SK-N-MC (cell line): ENCODE results near the gene ADGRB2.

Source experiments
- EZH2 ChIP-seq: fragments of 200-600 bp; sonication (generic); IDR thresholded peaks from one replicate; pipeline ENCODE4 v1.6.1; 2017; ENCODE audit warnings: antibody characterized with exemption
- POLR2AphosphoS5 ChIP-seq: IDR thresholded peaks from 2 replicates; pipeline ENCODE4 v1.6.1; 2012; ENCODE audit warnings: mild to moderate bottlenecking, low read depth, low read length, borderline replicate concordance

- TF ChIP-seq EZH2 (no peak), POLR2AphosphoS5 (no peak)
Observed at GRCh38 chr1:31769720-31770390, 5.7 kb upstream of the ADGRB2 start.
